Activated T-helper 17 cell treated with anti-CD3 and anti-CD28 coated beads, Interleukin-2, amount 50 U/mL, for 72 hours (primary cell): Measurements from ENCODE around the gene ACSS1. TPM values are rescaled to one million over a fixed set of nuclear protein-coding genes. Genes with fewer than 3 reads are reported as not detected.

Source experiments
- ATAC-seq: fragments of 150-1000 bp; cut with Tn5 transposase; replicated peaks from 2 replicates; pipeline ENCODE4 v1.10.0; 2021; ENCODE audit warnings: mild to moderate bottlenecking, moderate library complexity
- H3K27ac Mint-ChIP-seq: one replicate; pipeline ENCODE4 v1.8.0; 2022; ENCODE audit warnings: mixed read lengths
- H3K27me3 Mint-ChIP-seq: one replicate; pipeline ENCODE4 v1.8.0; 2022; ENCODE audit warnings: mixed read lengths
- H3K36me3 Mint-ChIP-seq: one replicate; pipeline ENCODE4 v1.8.0; 2022; ENCODE audit warnings: low read depth, mild to moderate bottlenecking, mixed read lengths
- H3K4me1 Mint-ChIP-seq: one replicate; pipeline ENCODE4 v1.8.0; 2022; ENCODE audit warnings: mixed read lengths
- H3K4me3 Mint-ChIP-seq: one replicate; pipeline ENCODE4 v1.8.0; 2022; ENCODE audit warnings: mild to moderate bottlenecking, mixed read lengths
- H3K9me3 Mint-ChIP-seq: one replicate; pipeline ENCODE4 v1.8.0; 2022; ENCODE audit warnings: mixed read lengths
- total RNA-seq, 2 donors: library from RNA; stranded (reverse); gene quantifications; one replicate each; pipeline ENCODE4 v1.2.3, GENCODE V29; 2022

The ACSS1 gene
- total RNA-seq, 2 donors from 2014 or later: 8.4 to 23.3 TPM

- no peak for ATAC-seq
- Mint-ChIP-seq H3K4me1 (peaks cover 9% of the 10 kb centered on the region), H3K4me3 (no peak overlapping the region), H3K27ac (no peak overlapping the region), H3K36me3 (peaks cover 27% of the 10 kb centered on the region), H3K27me3 (no peaks in the 10 kb centered on the region), H3K9me3 (no peaks in the 10 kb centered on the region)
Observed at GRCh38 chr20:25030007-25030648, 27.8 kb downstream of the ACSS1 start.

- no peak for ATAC-seq
- Mint-ChIP-seq H3K27ac (no peak overlapping the region), H3K4me1 (peaks cover 9% of the 10 kb centered on the region)
Observed at GRCh38 chr20:25025986-25026605, 31.8 kb downstream of the ACSS1 start.

GRCh38 chr20:25025091-25025861 is 32.7 kb downstream of the ACSS1 start:
- Mint-ChIP-seq H3K27me3 (no peaks in the 10 kb centered on the region), H3K4me1 (peaks cover 9% of the 10 kb centered on the region), H3K36me3 (peaks cover 23% of the 10 kb centered on the region), H3K27ac (no peak overlapping the region), H3K4me3 (no peak overlapping the region), H3K9me3 (no peaks in the 10 kb centered on the region)
- ATAC-seq: no peak

More at GRCh38 chr20:25025986-25026605, 31.8 kb downstream of the ACSS1 start:
- no peaks in the 10 kb centered on the region for H3K9me3 Mint-ChIP-seq
- peaks cover 27% of the 10 kb centered on the region for H3K36me3 Mint-ChIP-seq
- no peak overlapping the region for H3K4me3 Mint-ChIP-seq
- no peaks in the 10 kb centered on the region for H3K27me3 Mint-ChIP-seq

- Mint-ChIP-seq H3K4me1 (peaks cover 6% of the 10 kb centered on the region), H3K9me3 (no peaks in the 10 kb centered on the region), H3K36me3 (peaks cover 12% of the 10 kb centered on the region), H3K27me3 (no peaks in the 10 kb centered on the region), H3K4me3 (no peak overlapping the region), H3K27ac (peak overlapping the region; percentile 56)
- no peak for ATAC-seq
Observed at GRCh38 chr20:25024171-25024570, 33.8 kb downstream of the ACSS1 start.

GRCh38 chr20:25023356-25023755 is 34.6 kb downstream of the ACSS1 start:
- no peaks in the 10 kb centered on the region for H3K27me3 Mint-ChIP-seq
- no peak for ATAC-seq
- peaks cover 4% of the 10 kb centered on the region for H3K36me3 Mint-ChIP-seq
- no peaks in the 10 kb centered on the region for H3K9me3 Mint-ChIP-seq
- no peak overlapping the region for H3K4me3 Mint-ChIP-seq
- H3K4me1 Mint-ChIP-seq: peaks cover 6% of the 10 kb centered on the region
- peak overlapping the region; percentile 56 for H3K27ac Mint-ChIP-seq

GRCh38 chr20:25022680-25023079 is 35.3 kb downstream of the ACSS1 start:
- H3K9me3 Mint-ChIP-seq: no peaks in the 10 kb centered on the region
- no peak overlapping the region for H3K27ac Mint-ChIP-seq
- no peak overlapping the region for H3K4me3 Mint-ChIP-seq
- no peak for ATAC-seq
- H3K4me1 Mint-ChIP-seq: peaks cover 6% of the 10 kb centered on the region
- H3K27me3 Mint-ChIP-seq: no peaks in the 10 kb centered on the region
- no peaks in the 10 kb centered on the region for H3K36me3 Mint-ChIP-seq

- Mint-ChIP-seq H3K4me1 (no peaks in the 10 kb centered on the region), H3K27me3 (no peaks in the 10 kb centered on the region), H3K36me3 (peaks cover 5% of the 10 kb centered on the region), H3K4me3 (no peak overlapping the region), H3K27ac (no peak overlapping the region), H3K9me3 (no peaks in the 10 kb centered on the region)
- no peak for ATAC-seq
Observed at GRCh38 chr20:25021336-25021735, 36.6 kb downstream of the ACSS1 start.

- Mint-ChIP-seq H3K36me3 (peaks cover 5% of the 10 kb centered on the region), H3K27me3 (no peaks in the 10 kb centered on the region), H3K4me3 (no peak overlapping the region), H3K9me3 (no peaks in the 10 kb centered on the region), H3K27ac (no peak overlapping the region), H3K4me1 (no peaks in the 10 kb centered on the region)
- ATAC-seq: no peak
Observed at GRCh38 chr20:25020901-25021301, 37.0 kb downstream of the ACSS1 start.

GRCh38 chr20:25020345-25020744 is 37.6 kb downstream of the ACSS1 start:
- Mint-ChIP-seq H3K36me3 (peaks cover 5% of the 10 kb centered on the region), H3K4me1 (no peaks in the 10 kb centered on the region), H3K9me3 (no peaks in the 10 kb centered on the region), H3K27me3 (no peaks in the 10 kb centered on the region), H3K27ac (peak overlapping the region; percentile 15), H3K4me3 (no peak overlapping the region)
- no peak for ATAC-seq

GRCh38 chr20:25019381-25020155 is 38.4 kb downstream of the ACSS1 start:
- H3K4me1 Mint-ChIP-seq: no peaks in the 10 kb centered on the region
- H3K27me3 Mint-ChIP-seq: no peaks in the 10 kb centered on the region
- no peak overlapping the region for H3K4me3 Mint-ChIP-seq
- ATAC-seq: no peak
- H3K27ac Mint-ChIP-seq: peak overlapping the region; percentile 15
- no peaks in the 10 kb centered on the region for H3K9me3 Mint-ChIP-seq
- H3K36me3 Mint-ChIP-seq: peaks cover 6% of the 10 kb centered on the region

GRCh38 chr20:25018841-25019240 is 39.1 kb downstream of the ACSS1 start:
- ATAC-seq: no peak
- Mint-ChIP-seq H3K27ac (peak overlapping the region; percentile 50), H3K4me1 (no peaks in the 10 kb centered on the region), H3K9me3 (no peaks in the 10 kb centered on the region), H3K27me3 (no peaks in the 10 kb centered on the region), H3K36me3 (peaks cover 13% of the 10 kb centered on the region), H3K4me3 (no peak overlapping the region)

- Mint-ChIP-seq H3K27me3 (no peaks in the 10 kb centered on the region), H3K27ac (peak overlapping the region; percentile 50), H3K4me1 (no peaks in the 10 kb centered on the region), H3K36me3 (peaks cover 13% of the 10 kb centered on the region), H3K9me3 (no peaks in the 10 kb centered on the region), H3K4me3 (no peak overlapping the region)
- ATAC-seq: no peak
Observed at GRCh38 chr20:25018425-25018824, 39.5 kb downstream of the ACSS1 start.

GRCh38 chr20:25017257-25017803 is 40.6 kb downstream of the ACSS1 start:
- Mint-ChIP-seq H3K27ac (no peak overlapping the region), H3K27me3 (no peaks in the 10 kb centered on the region), H3K9me3 (no peaks in the 10 kb centered on the region), H3K4me3 (no peak overlapping the region), H3K4me1 (no peaks in the 10 kb centered on the region), H3K36me3 (peaks cover 23% of the 10 kb centered on the region)
- ATAC-seq: no peak

- Mint-ChIP-seq H3K4me1 (no peaks in the 10 kb centered on the region), H3K36me3 (peaks cover 23% of the 10 kb centered on the region), H3K9me3 (no peaks in the 10 kb centered on the region), H3K4me3 (no peak overlapping the region), H3K27me3 (no peaks in the 10 kb centered on the region), H3K27ac (no peak overlapping the region)
- no peak for ATAC-seq
Observed at GRCh38 chr20:25016471-25016870, 41.5 kb downstream of the ACSS1 start.
